Upper lobe of right lung (tissue), 1 donor: Measurements from ENCODE around the gene RUFY3. TPM values are rescaled to one million over a fixed set of nuclear protein-coding genes. Genes with fewer than 3 reads are reported as not detected.

Experiments
- ATAC-seq: fragments of 200-7000 bp; cut with Tn5 transposase; one replicate; pipeline ENCODE4 v1.9.1; 2020; ENCODE audit warnings: mild to moderate bottlenecking, moderate library complexity
- DNase-seq: peaks from one replicate; pipeline ENCODE4 v3.0.0-alpha.2; 2020
- H3K27ac ChIP-seq: fragments of 200-600 bp; one replicate; pipeline ENCODE4 v1.8.0; 2022
- H3K27me3 ChIP-seq: fragments of 200-600 bp; one replicate; pipeline ENCODE4 v1.8.0; 2022; ENCODE audit warnings: mild to moderate bottlenecking
- H3K36me3 ChIP-seq: fragments of 200-600 bp; one replicate; pipeline ENCODE4 v1.8.0; 2022
- H3K4me1 ChIP-seq: fragments of 200-600 bp; one replicate; pipeline ENCODE4 v1.8.0; 2022
- H3K4me3 ChIP-seq: fragments of 200-600 bp; one replicate; pipeline ENCODE4 v1.8.0; 2022; ENCODE audit warnings: mild to moderate bottlenecking
- H3K9me3 ChIP-seq: fragments of 200-600 bp; one replicate; pipeline ENCODE4 v1.8.0; 2022
- CTCF ChIP-seq: fragments of 200-600 bp; IDR thresholded peaks from one replicate; pipeline ENCODE4 v1.8.0; 2022; ENCODE audit warnings: antibody characterized with exemption
- intact Hi-C: fragments of 100-400 bp; cut with DNase I; formaldehyde crosslinking; loops from one replicate; pipeline ENCODE4 v1.11.0; 2022
- long read RNA-seq: library from polyadenylated mRNA; unstranded; transcript quantifications from one replicate; pipeline ENCODE4 v2.0.0, GENCODE V29; 2021
- total RNA-seq: library from RNA; stranded (reverse); fragmentation: NEBNext Ultra II Directional; extraction: Animal tissue kit (Norgen Biotek cat#: 25700); gene quantifications from one replicate; pipeline ENCODE4 v1.2.1, GENCODE V29; 2021
- donor health status: DM: no; HTN: yes; CAD: no; lungs with severe emphysema.

The RUFY3 gene
- 98.2 TPM for total RNA-seq
- long read RNA-seq, full-length matches to known transcripts = 19 of 85 reads
- long read RNA-seq, partial matches to known transcripts = 7 of 85 reads
- long read RNA-seq, other reads (novel, unspliced or antisense) = 59 of 85 reads

GRCh38 chr4:70721747-70722146 is at the start of gene RUFY3:
Gene RUFY3 (plus strand): TSS chr4:70721964. CDS start chr4:70722574, 610 bp downstream.
- no peak for TF ChIP-seq CTCF
- no peaks in the 10 kb centered on the region for H3K4me1 ChIP-seq
- H3K4me3 ChIP-seq = peak within 1 kb of the TSS; percentile 40
- no peak for DNase-seq
- no peak within 1 kb of the TSS for H3K27ac ChIP-seq
- no peaks in the 10 kb centered on the region for H3K36me3 ChIP-seq
- ATAC-seq = peak; percentile 52
- intact Hi-C loops = no loop called here
- no peaks in the 10 kb centered on the region for H3K27me3 ChIP-seq
- H3K9me3 ChIP-seq = no peaks in the 10 kb centered on the region

GRCh38 chr4:70674191-70674590 is 47.6 kb upstream of the RUFY3 start:
- Histone ChIP-seq H3K9me3 (no peaks in the 10 kb centered on the region), H3K4me3 (no peak overlapping the region), H3K27ac (no peak overlapping the region), H3K36me3 (no peaks in the 10 kb centered on the region), H3K4me1 (no peaks in the 10 kb centered on the region), H3K27me3 (no peaks in the 10 kb centered on the region)
- intact Hi-C loops = no loop called here
- TF ChIP-seq CTCF = no peak
- ATAC-seq (no peak), DNase-seq (no peak)

GRCh38 chr4:70674731-70675130 is 47.0 kb upstream of the RUFY3 start:
- Histone ChIP-seq H3K36me3 (no peaks in the 10 kb centered on the region), H3K27me3 (no peaks in the 10 kb centered on the region), H3K9me3 (no peaks in the 10 kb centered on the region), H3K4me3 (no peak overlapping the region), H3K4me1 (no peaks in the 10 kb centered on the region), H3K27ac (no peak overlapping the region)
- DNase-seq (no peak), ATAC-seq (no peak)
- intact Hi-C loops = no loop called here
- TF ChIP-seq CTCF = no peak

GRCh38 chr4:70676554-70677090 is 45.1 kb upstream of the RUFY3 start:
- H3K9me3 ChIP-seq = no peaks in the 10 kb centered on the region
- intact Hi-C loops = no loop called here
- DNase-seq = no peak
- H3K36me3 ChIP-seq = no peaks in the 10 kb centered on the region
- H3K27me3 ChIP-seq = no peaks in the 10 kb centered on the region
- no peak overlapping the region for H3K4me3 ChIP-seq
- H3K27ac ChIP-seq = no peak overlapping the region
- no peak for ATAC-seq
- no peak for TF ChIP-seq CTCF
- H3K4me1 ChIP-seq = no peaks in the 10 kb centered on the region

GRCh38 chr4:70678383-70678999 is 43.3 kb upstream of the RUFY3 start:
- intact Hi-C loops = no loop called here
- no peaks in the 10 kb centered on the region for H3K27me3 ChIP-seq
- no peak for ATAC-seq

More at GRCh38 chr4:70678383-70678999, 43.3 kb upstream of the RUFY3 start:
- Histone ChIP-seq H3K9me3 (no peaks in the 10 kb centered on the region), H3K27ac (no peak overlapping the region), H3K4me3 (no peak overlapping the region), H3K4me1 (no peaks in the 10 kb centered on the region), H3K36me3 (no peaks in the 10 kb centered on the region)
- TF ChIP-seq CTCF = no peak
- DNase-seq = no peak
